GM18861 (cell line): ENCODE measurements around the gene EGFR.

Experiments used
- ATAC-seq: cut with Tn5 transposase; IDR thresholded peaks from one replicate; pipeline ENCODE4 v1.9.1; 2021; ENCODE audit not compliant: unreplicated experiment

Gene EGFR

DNA sequence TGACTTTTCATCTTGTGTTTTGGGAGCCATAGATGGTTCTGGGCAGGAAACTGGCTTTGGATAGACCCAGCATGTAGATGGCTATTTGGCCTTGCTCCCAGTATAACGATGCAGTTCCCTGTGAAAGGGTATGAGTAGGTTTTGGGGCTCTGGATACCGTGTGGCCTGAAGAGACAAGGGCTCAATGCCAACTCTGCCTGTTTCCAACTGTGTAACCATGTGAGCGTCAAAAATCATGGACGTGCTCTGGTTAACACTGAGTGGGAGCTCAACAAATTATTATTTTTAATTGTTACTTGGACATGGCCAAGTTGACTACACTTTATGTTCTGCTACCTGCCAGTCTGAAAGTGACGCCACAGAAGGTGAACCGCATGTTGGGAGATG is 41.8 kb downstream of the EGFR start:
- ATAC-seq = no peak

DNA sequence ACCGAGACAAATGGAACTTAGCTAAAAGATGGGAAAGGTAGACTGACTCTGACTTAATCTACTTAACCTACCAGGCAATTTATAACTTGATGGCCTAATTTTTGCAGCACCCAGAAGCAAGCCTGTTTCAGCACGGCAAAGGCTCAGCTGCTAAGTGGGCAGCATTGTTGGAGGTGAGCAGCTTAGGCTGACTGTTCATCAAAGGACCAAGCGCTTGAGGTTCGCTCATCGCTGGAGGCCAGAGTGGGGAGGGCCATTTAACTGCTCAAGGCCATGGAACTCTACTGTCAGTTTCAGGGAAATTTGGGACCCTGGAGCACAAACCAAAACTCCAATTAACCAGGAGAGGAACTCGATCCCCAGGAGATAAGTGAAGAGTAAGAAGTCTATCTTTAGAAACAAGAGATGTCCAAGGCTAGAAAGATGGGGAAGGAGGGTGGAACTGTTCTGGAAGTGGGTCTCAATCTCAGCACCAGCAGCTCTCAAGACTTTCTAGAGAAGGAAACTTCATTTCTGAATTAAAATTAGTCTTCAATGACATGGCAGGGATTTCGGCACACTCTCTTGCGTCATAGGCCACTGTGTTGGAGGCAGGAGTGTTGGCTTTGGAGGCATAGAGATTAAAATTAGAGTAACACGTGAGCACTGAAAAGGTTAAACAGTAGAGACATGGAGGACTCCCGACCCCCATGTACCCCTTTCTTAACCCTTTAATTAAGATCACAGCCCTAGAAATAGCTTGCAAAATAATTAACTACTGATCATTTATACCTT is 43.1 kb downstream of the EGFR start:
- no peak for ATAC-seq

DNA sequence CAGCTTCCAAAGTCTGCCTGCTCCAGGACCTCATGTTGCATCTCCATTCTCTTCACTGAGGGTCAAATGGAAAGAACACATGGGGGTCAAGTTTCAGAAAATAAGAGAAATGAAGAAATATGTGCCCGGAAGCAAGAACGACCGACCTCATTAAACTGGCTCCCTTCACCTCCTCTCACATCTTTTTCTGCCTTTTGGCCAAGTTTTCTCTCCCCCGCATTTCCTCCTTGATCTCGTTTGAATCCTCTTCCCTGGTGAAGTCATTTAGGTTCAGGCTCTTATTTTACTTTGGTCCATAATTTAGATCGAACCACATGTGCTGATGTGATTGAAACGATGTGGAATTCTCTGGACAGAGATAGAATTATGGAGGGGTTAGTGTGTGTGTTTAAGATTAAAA is 44.2 kb downstream of the EGFR start:
- no peak for ATAC-seq

DNA sequence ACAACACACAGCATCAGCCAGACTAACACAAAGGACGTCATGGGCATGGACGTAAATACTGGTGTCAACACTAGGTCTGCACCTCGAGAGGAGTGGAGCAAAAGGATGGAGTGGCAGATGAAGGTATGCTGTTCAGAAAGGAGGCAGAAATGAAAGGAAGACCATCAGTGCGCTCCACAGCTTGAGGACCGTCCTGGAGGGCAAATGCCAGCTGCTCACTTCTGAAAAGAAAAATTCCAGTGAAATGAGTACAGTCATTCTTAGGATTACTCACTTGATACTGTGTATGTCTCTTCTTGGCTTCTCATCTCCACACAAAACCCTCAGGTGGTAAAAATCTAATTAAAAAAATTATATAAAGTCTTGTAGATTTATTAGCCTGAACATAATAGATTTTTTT is 44.8 kb downstream of the EGFR start:
- ATAC-seq = no peak

DNA sequence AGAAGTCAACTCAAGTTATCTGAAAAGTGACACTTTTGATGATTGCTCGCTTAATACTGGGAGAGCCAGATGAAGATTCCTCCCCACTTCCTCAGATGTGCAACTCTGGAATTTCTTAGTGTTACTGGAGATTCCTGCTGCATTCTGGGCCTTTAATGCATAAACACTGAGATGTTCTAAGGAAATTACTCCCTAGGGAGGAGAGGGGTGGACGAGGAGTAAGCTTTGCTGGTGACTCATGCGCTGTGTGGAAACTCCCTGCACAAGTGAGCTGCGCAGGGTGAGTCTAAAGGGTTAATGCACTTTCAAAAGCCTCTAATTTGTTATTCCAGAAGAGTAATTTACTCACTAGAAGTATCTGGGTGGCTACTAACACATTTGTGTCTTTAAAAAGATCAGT is 46.3 kb downstream of the EGFR start:
- peak; percentile 45 for ATAC-seq

DNA sequence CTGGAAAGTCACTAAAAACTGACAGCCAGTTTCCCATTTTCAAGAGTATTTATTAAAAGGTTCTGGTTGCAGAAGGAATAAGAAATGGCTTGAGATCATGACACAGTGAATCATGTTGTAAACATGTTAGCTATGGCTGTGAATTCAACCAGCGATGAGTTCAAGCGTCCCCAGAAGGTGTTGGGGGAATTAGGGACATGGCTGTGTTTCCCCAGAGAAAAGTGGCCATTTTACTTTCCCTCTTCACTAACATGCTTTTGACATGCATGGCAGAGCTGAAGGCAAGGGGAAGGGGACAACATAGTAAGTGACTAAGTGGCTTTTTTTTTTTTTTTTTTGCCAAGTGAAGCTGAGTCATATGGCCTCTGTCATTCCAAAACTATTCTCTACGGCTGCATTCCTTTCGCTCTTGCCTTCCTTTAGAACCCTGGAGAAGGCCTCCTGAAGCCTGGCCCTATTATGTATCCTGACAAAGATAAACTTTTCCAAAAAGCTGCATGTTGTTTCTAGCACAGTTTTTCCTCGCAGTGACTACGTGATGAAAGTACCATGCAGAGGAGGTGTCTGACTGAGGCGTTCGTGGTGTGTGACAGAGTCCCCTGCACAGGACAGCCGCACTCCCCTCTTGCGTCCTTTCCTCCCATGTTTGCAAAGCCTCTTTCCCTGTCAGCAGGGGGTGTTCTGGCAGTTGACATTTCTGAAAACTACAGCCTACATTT is 46.9 kb downstream of the EGFR start:
- no peak for ATAC-seq

DNA sequence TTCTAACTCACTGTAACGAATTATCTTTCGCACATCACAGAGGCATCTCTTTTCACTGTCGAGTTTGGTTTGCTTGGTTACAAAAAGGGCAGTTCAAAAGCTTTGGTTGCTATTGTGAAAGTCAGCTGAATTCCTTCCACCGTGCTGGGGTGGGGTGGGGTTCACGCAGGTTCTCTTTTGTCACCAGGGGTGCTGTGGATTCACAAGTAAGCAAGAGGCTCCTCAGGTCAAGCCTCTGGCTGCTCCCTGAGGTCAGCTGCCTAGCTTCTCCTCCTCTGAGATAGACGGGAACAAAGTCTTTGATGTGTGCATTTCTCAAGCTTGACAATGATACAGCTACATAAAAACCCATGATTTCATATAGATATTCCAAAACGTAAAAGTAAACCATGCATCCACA is 47.7 kb downstream of the EGFR start:
- ATAC-seq = no peak

DNA sequence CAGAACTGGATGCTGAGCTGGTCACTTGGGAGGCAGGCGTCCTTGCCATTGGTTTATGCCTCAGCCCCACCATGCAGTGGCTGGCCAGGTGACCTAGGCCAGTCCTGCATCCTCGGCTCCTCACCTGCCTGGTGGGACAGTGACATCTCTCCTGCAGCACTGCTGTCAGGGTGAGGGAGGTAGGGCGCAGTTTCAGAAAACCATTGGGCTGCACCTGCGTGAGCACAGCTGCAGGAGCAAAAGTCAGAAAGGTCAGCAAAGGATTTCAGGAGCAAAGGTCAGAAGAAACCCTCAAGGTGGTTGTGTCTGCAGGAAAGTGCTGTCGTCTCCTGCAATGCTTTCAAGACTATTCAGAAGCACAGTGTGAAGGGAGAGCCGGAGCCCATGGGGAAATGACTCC is 48.1 kb downstream of the EGFR start:
- ATAC-seq = no peak

DNA sequence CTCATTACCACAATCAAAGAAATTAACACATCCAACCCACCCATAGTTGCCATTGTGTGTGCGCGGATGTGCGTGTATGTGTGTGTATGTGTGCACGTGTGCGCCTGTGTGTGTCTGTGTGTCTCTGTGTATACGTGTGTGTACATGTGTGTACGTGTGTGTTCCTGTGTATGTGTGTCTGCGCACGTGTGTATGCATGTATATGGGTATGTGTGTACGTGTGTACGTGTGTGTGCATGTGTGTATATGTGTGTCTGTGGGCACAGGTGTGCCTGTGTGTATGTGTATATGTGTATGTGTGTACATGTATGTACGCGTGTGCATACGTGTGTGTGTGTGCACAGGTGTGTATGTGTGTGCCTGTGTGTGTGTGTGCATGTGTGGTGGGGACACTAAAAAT is 48.9 kb downstream of the EGFR start:
- ATAC-seq = no peak

DNA sequence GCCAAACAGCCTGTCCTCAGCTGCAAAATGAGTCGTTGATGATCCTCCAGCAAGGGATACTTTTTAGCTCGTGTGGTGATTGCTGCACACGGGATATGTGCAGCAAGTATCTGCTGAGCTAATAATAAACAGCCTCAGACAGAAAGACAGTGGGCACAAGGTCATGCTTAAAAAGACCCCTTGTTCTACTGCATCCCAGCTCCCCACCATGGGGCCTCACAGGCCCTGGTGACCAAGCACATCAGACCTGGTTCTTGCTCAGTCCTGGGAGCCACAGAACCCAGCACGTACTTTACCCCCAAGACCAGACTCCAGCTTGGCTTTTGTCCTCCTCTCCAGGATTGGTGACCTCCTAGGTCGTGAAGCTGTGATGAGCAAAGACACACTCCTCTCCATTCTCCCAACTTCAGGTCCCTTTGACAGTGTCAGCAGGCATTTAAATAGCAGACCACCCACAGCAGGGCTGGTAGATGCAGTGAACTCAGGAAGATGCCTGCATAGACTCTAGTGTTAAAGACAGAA is 50.5 kb downstream of the EGFR start:
- no peak for ATAC-seq

DNA sequence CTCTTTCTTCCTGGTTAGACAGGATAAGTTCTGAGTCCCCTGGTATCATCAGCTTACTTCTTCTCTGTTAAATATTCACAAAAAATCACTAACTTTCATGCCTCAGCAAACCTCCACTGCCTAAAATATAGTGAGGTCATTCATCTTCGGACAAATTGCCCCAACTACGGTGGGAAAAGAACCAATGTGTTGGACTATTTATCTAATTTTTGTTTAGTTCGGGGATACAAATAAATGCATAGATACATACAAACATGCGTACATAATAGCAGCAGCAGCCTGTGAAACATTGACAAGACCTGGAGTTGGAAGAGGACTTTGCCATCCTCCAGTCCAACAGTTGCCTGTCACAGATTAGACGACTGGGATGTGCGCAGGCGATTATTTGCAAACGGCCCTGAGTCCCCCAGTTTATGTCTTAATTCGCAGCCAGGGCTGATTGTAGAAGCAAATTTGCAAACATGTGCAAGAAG is 51.5 kb downstream of the EGFR start:
- peak; percentile 17 for ATAC-seq

DNA sequence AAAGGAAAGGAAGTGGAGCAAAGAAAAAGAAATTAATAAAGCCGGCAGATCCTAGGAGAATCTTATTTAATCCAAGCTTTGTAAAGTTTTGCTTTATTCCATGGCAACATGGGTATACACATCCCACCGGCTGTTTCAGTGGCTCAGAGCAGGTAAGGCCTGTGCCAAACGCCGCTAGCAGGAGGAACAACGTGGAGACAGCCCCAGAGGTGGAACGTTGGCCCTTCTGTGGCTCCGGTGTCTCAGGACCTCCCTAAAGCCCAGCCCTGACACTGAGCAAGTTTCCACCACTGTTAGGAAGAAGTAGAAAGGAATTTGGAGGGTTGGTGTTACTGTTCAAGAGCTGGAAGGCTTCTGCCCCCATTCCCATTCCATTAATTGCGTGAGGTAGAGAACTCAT is 52.0 kb downstream of the EGFR start:
- no peak for ATAC-seq

DNA sequence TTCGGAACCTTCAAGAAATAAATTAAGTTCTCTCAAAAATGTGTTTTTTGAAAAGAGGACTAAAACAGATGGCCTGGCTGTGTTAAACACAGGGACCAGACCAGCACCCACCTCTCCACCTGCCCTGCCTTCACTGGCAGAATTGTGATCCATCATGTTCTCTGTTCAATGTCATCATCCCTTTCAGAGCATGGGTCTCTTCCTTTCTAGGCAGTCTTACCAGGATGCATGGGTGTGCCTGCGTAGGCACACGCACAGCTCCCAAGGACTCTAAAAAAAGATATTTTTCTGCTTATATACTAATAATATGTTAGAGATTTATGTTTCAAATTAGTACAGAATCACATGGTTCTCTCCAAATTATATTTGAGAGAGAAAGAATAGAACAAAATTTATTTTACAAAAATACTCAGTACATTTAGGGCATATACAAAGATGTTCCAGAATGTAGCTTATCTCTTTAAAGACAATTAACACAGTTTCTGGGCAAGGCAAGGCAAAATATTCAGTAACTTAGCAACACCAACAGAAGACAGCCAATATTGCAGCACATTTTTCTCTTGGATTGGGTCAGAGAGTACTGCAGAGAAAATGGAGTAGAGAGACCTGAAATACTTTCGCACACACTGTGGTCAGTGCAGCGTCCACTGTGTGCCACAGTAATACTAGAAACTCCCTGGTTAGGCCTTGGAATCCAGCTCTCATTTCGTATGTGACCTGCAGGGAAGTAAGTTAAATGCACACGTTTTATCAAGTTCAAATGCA is 52.8 kb downstream of the EGFR start:
- no peak for ATAC-seq

DNA sequence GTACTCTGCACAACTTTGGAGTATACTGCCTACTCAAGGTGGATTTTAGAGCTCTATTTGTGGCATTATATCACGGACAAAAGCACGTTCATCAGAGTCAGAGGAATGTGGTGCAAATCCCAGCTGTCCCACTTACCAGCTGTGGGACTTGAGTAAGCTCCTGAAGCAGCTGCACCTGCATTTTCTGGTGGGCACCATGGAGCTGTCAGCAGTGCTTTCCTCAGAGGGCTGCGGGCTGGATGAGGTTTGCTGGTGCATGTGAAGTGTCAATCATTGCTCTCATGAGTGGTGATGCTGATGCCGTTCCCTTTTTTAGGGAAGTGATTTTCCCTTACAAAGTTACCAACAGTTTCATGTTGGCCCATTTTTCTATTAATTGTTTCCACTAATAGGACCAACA is 53.4 kb downstream of the EGFR start:
- ATAC-seq = no peak

DNA sequence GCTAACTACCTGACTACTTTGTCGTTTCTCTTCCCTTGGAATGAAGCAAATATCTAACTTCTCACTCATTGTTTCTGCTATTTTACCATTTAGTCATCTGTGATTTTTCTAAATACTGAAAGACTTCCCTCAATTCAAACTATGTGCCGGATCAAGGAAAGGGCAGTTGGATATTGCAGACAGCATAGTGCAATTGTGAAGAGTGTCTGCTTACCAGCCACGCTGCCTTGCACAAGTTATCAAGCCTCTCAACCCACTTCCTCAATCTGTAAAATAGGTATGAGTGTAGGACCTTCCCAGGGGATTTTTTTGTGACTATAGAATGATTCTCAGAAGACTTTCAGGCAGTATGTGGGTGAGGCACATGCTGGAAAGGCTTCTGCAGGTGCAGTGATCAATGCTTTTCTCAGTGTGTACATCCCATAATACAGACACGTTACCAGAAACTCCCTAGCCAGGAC is 54.3 kb downstream of the EGFR start:
- peak; percentile 65 for ATAC-seq

DNA sequence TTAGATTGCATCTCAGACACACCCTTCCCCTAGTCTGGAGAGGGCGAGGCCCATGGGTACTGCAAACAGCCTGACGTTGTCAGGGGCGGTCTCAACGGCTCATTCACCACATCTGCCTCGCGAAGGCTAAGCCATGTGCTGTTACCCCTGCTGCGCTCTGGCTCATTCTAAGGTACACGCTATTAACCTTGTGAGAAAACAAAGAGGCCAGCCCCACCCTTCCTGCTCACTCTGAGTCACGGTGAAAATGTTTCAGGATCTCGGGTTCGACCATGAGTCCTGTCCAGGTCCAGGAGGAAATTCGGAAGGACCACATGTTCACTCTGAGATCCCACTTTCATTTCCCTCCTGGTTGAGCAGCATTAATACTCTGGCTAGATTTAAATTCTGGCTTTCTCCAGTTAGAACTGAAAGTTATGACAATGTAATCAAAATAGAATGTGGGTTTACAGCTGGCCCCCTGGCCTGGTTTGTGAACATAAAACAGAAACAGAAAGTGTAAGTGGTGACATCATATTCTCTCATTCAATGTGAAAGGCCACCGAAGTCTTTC is 55.2 kb downstream of the EGFR start:
- peak; percentile 66 for ATAC-seq

DNA sequence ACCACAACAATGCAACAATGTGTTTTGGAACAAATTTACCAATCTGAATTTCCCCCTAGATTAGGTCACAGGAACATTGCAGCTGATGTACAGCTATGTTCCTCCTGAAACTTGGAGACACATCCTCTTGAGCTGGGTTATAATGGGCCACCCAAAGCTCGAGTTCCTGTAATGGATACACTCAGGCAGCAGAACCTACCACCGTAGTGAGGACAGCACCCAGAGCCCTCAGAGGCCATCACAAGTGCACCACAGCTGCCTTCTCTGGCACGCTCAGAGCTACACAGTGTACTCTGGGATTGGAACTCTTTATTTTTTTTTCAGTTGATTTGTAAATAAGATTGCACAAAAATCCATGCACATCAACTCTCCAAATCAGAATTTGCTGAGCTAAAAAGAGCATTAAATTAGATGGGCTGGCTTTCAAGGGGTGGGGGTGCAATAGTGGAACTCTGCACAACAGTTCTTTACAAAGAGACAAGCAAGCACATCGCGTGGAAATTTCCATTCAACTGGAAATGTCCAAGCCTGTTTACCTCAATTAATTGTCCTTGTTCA is 56.7 kb downstream of the EGFR start:
- ATAC-seq = no peak

DNA sequence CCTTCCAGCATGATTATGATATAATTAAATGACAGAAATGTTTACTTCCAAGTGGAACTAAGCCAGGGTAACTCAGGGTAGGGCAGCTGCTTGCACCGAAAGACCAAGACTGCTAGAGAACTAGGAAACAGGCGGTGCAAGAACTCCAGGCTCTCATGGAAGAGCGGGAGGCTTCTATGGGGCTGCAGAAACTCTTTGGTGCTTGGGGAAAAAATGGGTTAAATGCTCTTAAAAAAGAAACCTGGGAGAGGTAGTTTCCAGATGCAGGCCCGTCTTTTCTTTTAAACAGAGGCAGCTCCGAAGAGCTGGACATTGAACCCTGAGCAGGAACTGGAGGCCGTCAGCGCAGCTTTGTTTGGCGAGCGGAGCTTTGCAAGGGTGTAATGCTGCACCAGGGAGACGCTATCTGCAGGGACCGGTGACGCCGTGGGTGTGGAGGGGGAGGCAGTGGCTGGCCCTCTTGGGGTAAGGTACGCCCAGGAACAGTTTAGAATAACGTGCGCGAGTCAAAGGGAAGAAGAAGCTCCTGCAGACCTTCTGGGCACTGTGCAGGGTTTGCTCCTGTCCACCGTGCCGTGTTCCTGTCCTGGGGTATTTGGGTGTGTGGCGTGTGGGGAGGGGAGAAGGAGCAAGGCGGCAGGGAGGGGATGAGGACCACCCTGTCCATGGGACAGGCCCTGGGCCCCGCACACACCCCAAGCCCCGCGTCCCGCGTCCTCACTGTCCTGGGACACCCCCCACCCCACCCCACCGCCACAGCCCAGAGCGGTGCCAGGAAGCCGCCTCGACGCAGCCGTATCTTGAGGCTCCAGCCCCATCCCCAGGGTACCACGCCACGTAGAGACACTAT is 59.0 kb downstream of the EGFR start:
- no peak for ATAC-seq

DNA sequence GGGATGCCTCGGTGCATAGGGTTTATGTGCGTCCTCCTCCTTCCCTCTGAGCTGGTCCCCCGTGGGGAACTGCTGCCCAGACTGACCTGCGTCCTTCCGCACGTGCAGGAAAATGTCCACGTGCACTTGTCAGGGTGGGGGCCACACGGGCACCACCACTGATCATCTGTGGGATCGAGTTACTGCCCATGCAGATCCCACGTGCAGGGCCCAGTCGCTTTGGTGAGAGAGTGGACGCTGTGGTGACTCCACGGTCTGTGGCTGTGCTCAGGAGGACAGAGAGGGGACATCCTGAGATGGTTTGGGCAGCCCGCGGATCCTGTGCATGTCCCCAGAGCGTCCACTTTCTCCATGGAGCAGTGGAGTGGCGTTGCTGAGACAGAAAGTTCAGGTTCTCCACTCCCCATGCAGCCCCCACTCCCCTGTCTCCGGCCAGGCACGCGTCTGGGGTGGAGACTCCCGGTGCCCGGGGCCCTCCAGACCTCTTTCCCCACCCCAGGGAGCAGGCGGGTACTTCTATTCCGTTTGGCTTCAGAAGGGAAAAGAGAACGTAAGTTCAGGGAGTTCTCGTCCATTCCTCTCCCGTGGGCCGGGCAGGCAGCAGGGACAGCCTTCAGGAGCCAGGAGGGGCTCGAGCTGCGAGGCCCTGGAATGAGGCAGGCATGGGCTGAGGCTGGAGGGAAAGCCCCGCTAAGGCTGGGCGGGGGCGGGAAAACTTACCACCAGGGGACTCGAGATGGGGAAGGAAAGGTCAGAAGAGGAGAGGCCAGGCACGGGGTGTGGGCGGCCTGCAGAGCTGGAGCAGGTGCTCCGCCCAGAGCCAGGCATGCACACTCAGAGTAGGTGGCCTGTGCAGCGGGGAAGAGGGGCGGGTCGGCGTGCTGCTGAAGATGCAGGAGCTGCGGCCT is 59.9 kb downstream of the EGFR start:
- no peak for ATAC-seq
